ENCODE measurements around the gene MAP2K6. TPM values are rescaled to one million over a fixed set of nuclear protein-coding genes. Genes with fewer than 3 reads are reported as not detected.

Gene MAP2K6
- total RNA-seq, 1 experiment from 2014 or later = 43.0 TPM

GRCh38 chr17:69492410-69493071, 78.0 kb downstream of the MAP2K6 start:
- DNase-seq (ENCODE audit: low spot score) = peak; percentile 59
- peak; percentile 99 for ATAC-seq
- ChIA-PET CTCF (interaction anchor here (1.0 kb wide), 4 partner anchors 10 to 115 kb away, joined by 3 to 8 read pairs (median 3); partner anchors contain the start of gene MAP2K6), POLR2A (interaction anchor here (0.6 kb wide), 1 partner anchor 9 kb away, joined by 3 read pairs; no protein-coding TSS in a partner anchor)
- peak overlapping the region; percentile 39 for H3K27ac Mint-ChIP-seq
- no peaks in the 10 kb centered on the region for H3K27me3 Mint-ChIP-seq (ENCODE audit: low read depth)
- H3K4me3 Mint-ChIP-seq = no peak overlapping the region
- TF ChIP-seq ATF1 (CRISPR knock-in tag; IDR thresholded peaks at IDR 0.05) = no peak
- TF ChIP-seq, protein P1, sequence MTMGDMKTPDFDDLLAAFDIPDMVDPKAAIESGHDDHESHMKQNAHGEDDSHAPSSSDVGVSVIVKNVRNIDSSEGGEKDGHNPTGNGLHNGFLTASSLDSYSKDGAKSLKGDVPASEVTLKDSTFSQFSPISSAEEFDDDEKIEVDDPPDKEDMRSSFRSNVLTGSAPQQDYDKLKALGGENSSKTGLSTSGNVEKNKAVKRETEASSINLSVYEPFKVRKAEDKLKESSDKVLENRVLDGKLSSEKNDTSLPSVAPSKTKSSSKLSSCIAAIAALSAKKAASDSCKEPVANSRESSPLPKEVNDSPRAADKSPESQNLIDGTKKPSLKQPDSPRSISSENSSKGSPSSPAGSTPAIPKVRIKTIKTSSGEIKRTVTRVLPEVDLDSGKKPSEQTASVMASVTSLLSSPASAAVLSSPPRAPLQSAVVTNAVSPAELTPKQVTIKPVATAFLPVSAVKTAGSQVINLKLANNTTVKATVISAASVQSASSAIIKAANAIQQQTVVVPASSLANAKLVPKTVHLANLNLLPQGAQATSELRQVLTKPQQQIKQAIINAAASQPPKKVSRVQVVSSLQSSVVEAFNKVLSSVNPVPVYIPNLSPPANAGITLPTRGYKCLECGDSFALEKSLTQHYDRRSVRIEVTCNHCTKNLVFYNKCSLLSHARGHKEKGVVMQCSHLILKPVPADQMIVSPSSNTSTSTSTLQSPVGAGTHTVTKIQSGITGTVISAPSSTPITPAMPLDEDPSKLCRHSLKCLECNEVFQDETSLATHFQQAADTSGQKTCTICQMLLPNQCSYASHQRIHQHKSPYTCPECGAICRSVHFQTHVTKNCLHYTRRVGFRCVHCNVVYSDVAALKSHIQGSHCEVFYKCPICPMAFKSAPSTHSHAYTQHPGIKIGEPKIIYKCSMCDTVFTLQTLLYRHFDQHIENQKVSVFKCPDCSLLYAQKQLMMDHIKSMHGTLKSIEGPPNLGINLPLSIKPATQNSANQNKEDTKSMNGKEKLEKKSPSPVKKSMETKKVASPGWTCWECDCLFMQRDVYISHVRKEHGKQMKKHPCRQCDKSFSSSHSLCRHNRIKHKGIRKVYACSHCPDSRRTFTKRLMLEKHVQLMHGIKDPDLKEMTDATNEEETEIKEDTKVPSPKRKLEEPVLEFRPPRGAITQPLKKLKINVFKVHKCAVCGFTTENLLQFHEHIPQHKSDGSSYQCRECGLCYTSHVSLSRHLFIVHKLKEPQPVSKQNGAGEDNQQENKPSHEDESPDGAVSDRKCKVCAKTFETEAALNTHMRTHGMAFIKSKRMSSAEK (CRISPR knock-in tag; IDR thresholded peaks at IDR 0.05; ENCODE audit: borderline replicate concordance) = no peak
- no peaks in the 10 kb centered on the region for H3K9me3 Mint-ChIP-seq
- H3K36me3 Mint-ChIP-seq = no peaks in the 10 kb centered on the region
- peaks cover 34% of the 10 kb centered on the region for H3K4me1 Mint-ChIP-seq

DNA sequence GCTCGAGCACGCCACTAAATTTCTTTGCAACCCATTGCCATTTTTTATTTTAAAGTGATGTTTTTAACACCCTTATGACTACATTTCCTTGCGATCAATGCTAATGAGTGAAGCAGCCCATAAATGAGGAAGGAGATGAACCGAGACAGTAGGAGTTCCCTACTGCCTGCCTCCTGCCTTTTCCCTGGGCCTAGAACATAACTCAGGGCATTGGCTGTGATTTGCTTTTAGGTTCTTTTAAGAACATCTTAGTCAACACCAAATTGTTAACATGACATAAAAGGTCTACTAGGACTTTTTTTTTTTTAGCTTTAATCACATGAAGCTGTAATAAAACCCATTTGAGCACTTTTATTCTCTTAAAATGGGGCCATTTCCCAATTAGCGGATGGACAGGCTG, 81.3 kb downstream of the MAP2K6 start:
- TF ChIP-seq ZBTB21 (CRISPR knock-in tag; IDR thresholded peaks at IDR 0.05; ENCODE audit: borderline replicate concordance) = no peak
- no peak for TF ChIP-seq ZNF121 (CRISPR knock-in tag; IDR thresholded peaks at IDR 0.05)
- no peak for TF ChIP-seq TCF7 (CRISPR knock-in tag; IDR thresholded peaks at IDR 0.05; ENCODE audit: low read depth)
- TF ChIP-seq, protein P2, sequence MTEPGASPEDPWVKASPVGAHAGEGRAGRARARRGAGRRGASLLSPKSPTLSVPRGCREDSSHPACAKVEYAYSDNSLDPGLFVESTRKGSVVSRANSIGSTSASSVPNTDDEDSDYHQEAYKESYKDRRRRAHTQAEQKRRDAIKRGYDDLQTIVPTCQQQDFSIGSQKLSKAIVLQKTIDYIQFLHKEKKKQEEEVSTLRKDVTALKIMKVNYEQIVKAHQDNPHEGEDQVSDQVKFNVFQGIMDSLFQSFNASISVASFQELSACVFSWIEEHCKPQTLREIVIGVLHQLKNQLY (CRISPR knock-in tag; IDR thresholded peaks at IDR 0.05) = no peak
- no peak for TF ChIP-seq ZNF416 (CRISPR knock-in tag; IDR thresholded peaks at IDR 0.05)
- TF ChIP-seq ZNF671 (CRISPR knock-in tag; IDR thresholded peaks at IDR 0.05) = no peak
- TF ChIP-seq TEAD4 (CRISPR knock-in tag; IDR thresholded peaks at IDR 0.05) = no peak
- no peak for TF ChIP-seq GTF2I (CRISPR knock-in tag; conservative IDR thresholded peaks at IDR 0.05)
- no peak for TF ChIP-seq NFE2L1 (CRISPR knock-in tag; IDR thresholded peaks at IDR 0.05)
- TF ChIP-seq ZNF396 (CRISPR knock-in tag; IDR thresholded peaks at IDR 0.05; ENCODE audit: borderline replicate concordance) = no peak
- TF ChIP-seq SMAD3 (CRISPR knock-in tag; IDR thresholded peaks at IDR 0.05; ENCODE audit: borderline replicate concordance) = no peak
- no peak for TF ChIP-seq ATF2 (CRISPR knock-in tag; IDR thresholded peaks at IDR 0.05; ENCODE audit: borderline replicate concordance, low read depth)
- no peaks in the 10 kb centered on the region for H3K9me3 Mint-ChIP-seq
- H3K27me3 Mint-ChIP-seq (ENCODE audit: low read depth) = no peaks in the 10 kb centered on the region
- CTCF ChIA-PET = interaction anchor here (0.8 to 1.4 kb wide), 3 partner anchors 11 to 101 kb away, joined by 3 to 4 read pairs (median 4); no protein-coding TSS in a partner anchor
- no peak overlapping the region for H3K4me3 Mint-ChIP-seq
- H3K36me3 Mint-ChIP-seq = no peaks in the 10 kb centered on the region
- POLR2A ChIA-PET = no interaction called here
- ATAC-seq (no peak), DNase-seq (ENCODE audit: low spot score) (no peak)
- H3K4me1 Mint-ChIP-seq = peaks cover 57% of the 10 kb centered on the region
- H3K27ac Mint-ChIP-seq = no peak overlapping the region

- ChIA-PET CTCF (interaction anchor here (1.0 kb wide), 1 partner anchor 9 kb away, joined by 3 read pairs; no protein-coding TSS in a partner anchor), POLR2A (no interaction called here)
- no peak for ATAC-seq
- H3K27ac Mint-ChIP-seq = no peak overlapping the region; the same call in 1 of the 2 replicates
- H3K4me1 Mint-ChIP-seq = peaks cover 66% of the 10 kb centered on the region
- no peaks in the 10 kb centered on the region for H3K27me3 Mint-ChIP-seq (ENCODE audit: low read depth)
- no peak for DNase-seq (ENCODE audit: low spot score)
- no peaks in the 10 kb centered on the region for H3K36me3 Mint-ChIP-seq
- no peak overlapping the region for H3K4me3 Mint-ChIP-seq
- H3K9me3 Mint-ChIP-seq = no peaks in the 10 kb centered on the region
- no peak for TF ChIP-seq AFF4 (CRISPR knock-in tag; IDR thresholded peaks at IDR 0.05; ENCODE audit: borderline replicate concordance)
- no peak for TF ChIP-seq MYBL2 (CRISPR knock-in tag; IDR thresholded peaks at IDR 0.05)
- TF ChIP-seq NR2C2 (CRISPR knock-in tag; IDR thresholded peaks at IDR 0.05) = no peak
- no peak for TF ChIP-seq ZNF232 (CRISPR knock-in tag; IDR thresholded peaks at IDR 0.05)
- TF ChIP-seq GRHL2 (CRISPR knock-in tag; IDR thresholded peaks at IDR 0.05; ENCODE audit: insufficient replicate concordance, severe bottlenecking) = no peak
- TF ChIP-seq CBFB (CRISPR knock-in tag; IDR thresholded peaks at IDR 0.05; ENCODE audit: low read depth) = no peak
- no peak for TF ChIP-seq OVOL2 (CRISPR knock-in tag; IDR thresholded peaks at IDR 0.05; ENCODE audit: borderline replicate concordance)
- TF ChIP-seq GTF2I (CRISPR knock-in tag; conservative IDR thresholded peaks at IDR 0.05) = no peak
- TF ChIP-seq NR1H2 (CRISPR knock-in tag; IDR thresholded peaks at IDR 0.05) = no peak
These were observed 82.7 kb downstream of the MAP2K6 start for GRCh38 chr17:69497161-69497560.
